HG03025 (cell line): Measurements from ENCODE around the gene ZNF605.
"Not testable (repeated sequence)": the region's sequence is repeated elsewhere in the genome, so short reads cannot be mapped to it uniquely, and the experiment has no call there.

Experiments used
- ATAC-seq: cut with Tn5 transposase; IDR thresholded peaks from one replicate; pipeline ENCODE4 v1.9.1; 2021; ENCODE audit warnings: mild to moderate bottlenecking, moderate library complexity; ENCODE audit not compliant: unreplicated experiment, low FRiP score

Gene ZNF605

DNA sequence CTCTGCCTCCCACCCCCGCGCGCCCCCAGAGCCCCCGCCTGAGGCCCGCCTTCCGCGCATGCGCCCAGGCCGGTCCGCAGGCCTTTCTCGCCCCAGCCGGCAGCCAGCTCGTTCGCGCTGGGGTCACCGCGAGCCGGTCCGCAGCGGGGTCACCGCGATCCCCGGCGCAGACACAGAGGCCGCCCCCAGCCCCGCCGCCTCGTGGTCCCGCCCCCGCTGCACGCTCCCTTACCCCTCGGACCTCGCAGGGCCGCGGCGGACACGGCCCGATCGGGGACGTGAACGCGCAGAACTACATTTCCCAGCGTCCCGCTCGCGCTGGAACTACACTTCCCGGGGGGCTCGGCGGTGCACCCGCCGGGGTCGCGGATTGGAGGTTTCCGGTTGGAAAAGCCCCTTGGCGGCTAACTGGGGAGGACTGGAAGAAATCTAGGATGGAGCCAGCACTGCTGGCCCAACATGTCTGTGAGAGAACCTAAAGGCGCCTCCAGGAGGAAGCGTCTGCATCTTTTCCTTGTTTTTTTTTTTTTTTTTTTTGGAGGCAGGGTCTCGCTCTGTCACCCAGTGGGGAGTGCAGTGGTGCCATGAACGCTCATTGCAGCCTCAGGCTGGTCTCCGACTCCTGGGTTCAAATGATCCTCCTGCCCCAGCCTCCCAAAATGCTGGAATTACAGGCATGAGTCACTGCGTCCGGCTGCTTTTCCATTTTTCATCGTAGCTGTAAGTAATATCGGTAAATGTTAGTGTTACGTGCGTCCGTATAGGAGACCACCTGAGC is at the start of gene ZNF605:
ZNF605 (minus strand) TSS at position 296 of the 778 bp plus-strand sequence. CDS start 10,671 bp downstream, outside the sequence.
- peak; percentile 84 for ATAC-seq

DNA sequence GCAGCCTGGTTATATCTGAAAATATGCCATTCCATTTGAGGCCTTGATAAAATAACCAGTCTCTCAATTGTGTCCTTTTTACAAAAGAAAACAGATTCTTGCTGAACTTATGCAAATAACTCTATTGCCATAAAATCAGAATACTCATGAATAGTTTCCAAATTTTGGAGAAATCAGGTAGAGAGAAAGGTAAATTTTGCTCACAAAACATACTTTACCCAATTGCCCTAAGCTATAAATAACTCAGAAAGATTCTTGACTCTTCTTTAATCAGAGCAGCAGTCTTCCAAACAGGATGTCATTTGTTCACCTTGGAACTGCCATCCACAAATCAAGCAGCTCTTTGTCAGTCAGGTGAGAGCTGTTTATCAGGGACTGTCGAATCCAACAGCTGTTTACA is 42.6 kb upstream of the ZNF605 start:
- ATAC-seq = no peak

DNA sequence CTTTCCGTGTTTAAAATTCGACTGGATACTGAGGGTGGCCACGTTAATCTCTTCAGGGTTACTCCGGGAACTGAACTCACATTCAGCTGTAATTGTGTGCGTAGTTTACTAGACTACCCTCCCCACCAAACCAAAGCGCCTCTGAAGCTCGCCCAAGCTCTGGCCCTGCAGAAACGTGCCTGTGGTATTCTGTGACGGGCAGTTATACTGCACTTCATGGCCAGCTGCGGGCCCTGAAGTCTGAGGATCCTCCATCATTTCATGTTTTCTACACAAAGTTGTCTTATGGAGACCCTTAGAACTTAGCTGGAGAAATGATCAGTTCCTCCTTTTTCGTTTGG is 30.7 kb upstream of the ZNF605 start:
- ATAC-seq = peak; percentile 4

DNA sequence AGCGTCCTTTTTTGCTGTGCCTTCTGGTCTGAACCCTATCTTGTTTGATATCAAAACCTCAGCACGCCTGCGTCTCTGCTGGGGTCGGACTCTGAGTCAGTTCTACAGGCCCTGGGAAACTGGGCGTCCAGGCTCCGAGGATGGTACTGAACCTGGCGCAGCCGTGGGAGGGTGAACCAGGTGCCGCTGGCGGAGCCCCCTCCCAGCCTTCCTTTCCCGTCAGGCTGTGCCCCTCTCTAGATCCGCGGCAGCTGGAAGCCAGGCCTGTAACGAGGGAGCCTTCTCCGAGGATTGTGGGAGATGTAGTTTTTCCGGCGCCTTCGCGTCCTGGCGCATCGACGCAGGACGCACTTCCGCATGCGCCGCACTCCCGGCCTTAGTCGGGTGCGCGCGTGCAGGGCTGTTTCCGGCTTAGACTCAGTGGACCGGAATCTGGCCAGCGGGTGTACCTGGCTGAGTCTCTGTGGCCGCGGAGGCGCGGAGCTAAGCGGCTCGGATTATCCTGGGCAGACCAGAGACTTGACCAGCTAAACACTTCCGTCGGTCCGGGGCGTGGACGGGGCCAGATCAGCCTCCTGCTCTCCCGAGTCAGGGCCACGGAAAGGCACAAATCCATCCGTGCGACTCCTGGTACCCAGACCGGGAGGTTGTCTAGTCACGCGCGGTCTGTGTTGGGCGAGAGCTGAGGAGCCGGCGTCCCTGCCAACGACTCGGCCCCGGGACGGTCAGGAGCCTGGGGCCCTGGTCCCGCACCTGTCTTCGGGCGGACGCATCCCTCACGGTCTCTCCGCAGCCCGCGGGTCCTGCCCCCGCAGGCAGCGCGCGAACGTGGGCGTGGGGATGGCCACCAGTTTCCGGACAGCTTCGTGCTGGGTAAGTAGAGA is 30.1 kb upstream of the ZNF605 start, which contains the start of gene ZNF26:
ZNF26 (plus strand) TSS at position 367 of the 884 bp plus-strand sequence; CDS start at position 841, 474 bp downstream.
- ATAC-seq = peak; percentile 93

- ATAC-seq = not testable (repeated sequence)
Observed at GRCh38 chr12:132976870-132977269, 20.8 kb upstream of the ZNF605 start.

- ATAC-seq = no peak
Observed at GRCh38 chr12:132972374-132972773, 16.3 kb upstream of the ZNF605 start.

- ATAC-seq = no peak
Observed at GRCh38 chr12:132967736-132968135, 11.6 kb upstream of the ZNF605 start.

- no peak for ATAC-seq
Observed at GRCh38 chr12:132966676-132967415, 10.7 kb upstream of the ZNF605 start.

DNA sequence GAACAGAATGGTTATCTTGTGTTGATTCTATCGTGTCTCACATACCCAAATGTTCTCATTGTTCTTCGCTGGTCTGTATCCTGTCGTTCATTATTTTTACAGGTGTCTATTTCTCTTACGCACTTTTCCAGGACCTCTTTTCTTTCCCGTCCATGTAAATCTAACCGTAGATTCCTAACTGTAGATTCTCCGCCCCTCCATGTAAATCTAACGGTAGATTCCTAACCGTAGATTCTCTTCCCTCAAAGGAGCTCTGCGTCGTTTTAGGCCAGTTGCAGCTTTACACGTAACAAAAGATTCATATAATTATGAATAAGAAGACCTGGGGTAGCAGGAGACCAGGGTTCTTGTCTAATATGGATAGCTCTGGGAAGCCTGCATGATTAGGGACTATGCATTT is 9.7 kb upstream of the ZNF605 start:
- no peak for ATAC-seq

DNA sequence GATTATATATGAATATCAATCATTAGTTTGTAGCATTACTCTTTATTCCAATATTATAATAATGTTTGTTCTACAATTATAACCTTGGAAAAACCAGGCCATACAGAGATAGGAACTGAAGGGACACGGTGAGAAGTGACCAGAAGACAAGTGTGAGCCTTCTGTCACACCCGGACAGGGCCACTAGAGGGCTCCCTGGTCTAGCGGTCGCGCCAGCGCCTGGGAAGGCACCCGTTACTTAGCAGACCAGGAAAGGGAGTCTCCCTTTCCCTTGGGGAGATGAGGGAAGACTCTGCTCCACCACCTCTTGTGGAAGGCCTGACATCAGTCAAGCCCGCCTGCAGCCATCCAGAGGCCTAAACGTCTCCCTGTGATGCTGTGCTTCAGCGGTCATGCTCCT is 7.8 kb upstream of the ZNF605 start:
- ATAC-seq = not testable (repeated sequence)

- not testable (repeated sequence) for ATAC-seq
Observed at GRCh38 chr12:132961790-132962189, 5.7 kb upstream of the ZNF605 start.

DNA sequence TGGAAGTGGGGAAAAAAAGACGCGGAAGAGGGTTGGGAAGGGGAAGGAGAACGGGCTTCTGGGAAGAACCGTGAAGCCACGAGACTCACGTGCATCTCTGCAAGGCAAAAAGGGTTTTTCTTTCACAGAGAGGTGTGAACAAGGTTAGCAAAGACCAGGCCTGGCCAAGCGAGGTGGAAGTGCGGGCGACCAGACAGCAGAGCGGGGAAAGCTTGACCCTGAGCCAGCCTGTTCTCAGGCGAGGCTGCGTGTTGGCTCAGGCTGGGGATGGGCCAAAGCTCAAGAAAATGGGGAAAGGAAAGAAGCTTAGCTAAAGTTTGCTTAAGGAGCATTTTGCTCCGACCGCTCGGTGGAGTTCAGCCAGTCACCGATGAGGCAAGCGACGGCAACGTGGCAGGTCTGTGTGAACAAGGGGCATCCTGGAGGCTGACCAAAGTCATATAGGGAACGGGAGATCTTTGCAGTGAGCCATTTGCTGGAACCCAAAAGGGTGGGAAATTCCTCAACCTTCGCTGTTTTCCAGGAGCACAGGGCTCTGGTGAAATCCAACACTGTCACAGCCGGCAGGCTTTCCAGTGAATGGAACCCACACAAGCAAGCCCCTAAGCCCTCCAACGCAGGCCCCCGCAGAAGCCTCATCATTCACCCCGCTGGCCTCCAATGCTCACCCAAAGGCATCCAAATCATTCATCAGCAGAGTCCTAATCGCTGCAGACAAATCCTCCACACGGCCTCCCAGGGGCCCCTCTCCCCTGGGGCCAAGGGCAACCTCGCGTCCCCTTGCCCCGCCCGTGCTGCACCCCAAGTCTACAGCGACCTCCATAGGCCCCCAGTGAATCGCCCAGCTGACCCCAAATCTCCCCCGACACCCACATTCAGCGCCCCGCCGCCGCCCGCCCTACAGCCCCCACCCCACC is 754 bp downstream of the ZNF605 start:
- ATAC-seq = no peak

DNA sequence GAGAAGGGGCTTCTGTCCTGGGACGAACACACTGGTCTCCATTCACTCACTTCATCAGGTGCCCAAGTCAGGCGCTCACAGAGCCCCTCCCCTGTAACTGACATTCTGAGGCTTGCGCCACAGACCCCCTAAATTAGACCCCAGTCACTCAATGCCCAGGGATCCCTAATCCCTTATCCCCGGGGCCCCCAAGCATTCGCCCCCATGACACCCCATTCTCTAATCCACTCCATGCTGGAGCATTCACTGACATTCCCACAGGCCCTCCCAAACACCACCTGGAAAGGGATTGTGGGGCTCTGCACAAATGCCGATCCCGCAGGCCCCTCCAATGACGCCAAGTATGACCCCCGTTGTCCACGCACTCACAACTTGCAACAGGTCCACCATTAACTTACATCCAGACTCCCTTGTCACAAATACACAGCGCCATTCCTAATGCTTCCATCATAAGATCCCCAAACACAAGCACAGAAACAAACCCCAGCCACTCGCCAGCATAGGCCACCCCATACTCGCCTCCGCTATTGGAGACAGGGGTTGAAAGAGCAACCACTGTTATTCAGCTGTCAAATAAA is 1.5 kb downstream of the ZNF605 start:
- ATAC-seq = no peak

DNA sequence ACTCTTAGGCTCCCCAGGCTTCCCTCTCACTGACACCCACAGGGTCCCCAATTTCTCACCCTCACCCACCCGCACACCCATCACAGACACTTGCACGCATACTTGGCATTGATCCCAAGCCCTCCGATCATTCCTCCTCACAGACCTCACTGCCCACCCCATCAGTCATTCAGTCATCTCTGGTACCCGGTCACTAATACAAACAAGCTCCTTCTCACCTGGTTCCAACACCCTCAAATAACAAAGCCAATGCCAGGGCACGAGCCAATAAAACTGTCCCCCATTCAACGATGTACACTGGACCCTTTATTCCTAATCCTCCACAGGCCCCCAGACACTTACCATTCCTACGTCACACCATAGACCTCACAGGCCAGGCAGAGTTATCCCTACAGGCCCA is 2.3 kb downstream of the ZNF605 start:
- no peak for ATAC-seq

DNA sequence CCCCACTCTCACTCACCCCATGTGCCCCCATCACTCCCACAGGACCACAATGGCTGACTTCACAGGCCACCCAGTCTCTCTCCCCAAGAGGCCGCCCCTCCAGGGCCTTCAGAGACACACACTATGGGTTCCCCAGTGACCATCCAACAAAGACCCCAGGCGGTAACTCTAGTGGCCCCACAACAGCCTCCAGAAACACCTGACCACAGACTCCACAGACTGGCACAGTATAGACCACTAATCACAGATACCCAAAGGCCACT is 3.0 kb downstream of the ZNF605 start:
- no peak for ATAC-seq

GRCh38 chr12:132952371-132953162 is 3.5 kb downstream of the ZNF605 start:
- no peak for ATAC-seq

- no peak for ATAC-seq
Observed at GRCh38 chr12:132951649-132952048, 4.5 kb downstream of the ZNF605 start.

DNA sequence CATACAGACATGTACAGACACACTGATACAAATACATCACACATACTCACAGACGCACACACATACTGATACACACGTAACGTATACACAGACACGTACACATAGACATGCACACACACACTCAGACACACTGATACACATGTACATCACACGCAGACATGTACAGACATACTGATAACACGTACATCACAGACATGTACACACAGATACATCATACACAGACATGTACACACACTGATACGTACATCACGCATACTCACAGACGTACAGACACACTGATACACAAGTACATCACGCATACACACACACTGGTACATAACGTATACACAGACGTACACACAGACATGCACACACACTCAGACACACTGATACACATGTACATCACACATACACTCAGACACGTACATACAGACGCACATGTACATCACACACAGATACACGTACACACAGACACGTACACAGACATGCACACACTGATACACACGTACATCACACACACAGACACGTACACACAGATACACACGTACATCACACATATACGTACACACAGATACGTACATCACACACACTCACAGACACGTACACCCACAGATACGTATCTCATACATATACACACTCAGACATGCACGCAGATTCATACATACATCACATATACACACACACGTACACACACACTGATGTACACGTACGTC is 5.1 kb downstream of the ZNF605 start:
- no peak for ATAC-seq
